Measurements from ENCODE around the gene MSI2. TPM values are rescaled to one million over a fixed set of nuclear protein-coding genes. Genes with fewer than 3 reads are reported as not detected.

Gene MSI2
- total and polyA plus RNA-seq, 2 experiments from 2014 or later, result 18.9 to 41.8 TPM

DNA sequence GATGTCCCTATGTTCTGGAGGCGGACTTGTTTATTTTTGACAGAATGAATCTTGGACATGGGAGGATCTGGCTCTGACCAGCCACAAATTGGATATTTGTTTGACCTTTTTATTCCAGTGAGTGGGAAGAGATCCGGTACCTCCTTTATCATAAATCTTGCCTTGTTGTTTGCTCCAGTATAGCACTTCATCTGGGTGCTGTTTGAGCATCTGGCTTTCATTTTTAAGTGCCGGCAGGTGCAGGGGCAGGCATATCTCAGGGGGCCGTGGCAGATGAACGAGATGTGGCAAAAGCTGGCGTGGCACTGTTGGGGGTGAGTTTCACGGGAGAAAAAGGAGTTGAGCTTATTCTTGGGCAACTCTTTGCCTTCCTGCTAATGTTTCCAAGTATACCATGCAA, 37.8 kb downstream of the MSI2 start (continued):
- TF ChIP-seq ZNF462 (CRISPR knock-in tag; IDR thresholded peaks at IDR 0.05), result no peak
- TF ChIP-seq NANOG (IDR thresholded peaks at IDR 0.05; ENCODE audit: borderline replicate concordance), result no peak
- TF ChIP-seq JUNB (IDR thresholded peaks at IDR 0.05; ENCODE audit: unreplicated experiment), result no peak

GRCh38 chr17:57294629-57295501, 38.5 kb downstream of the MSI2 start:
- Histone ChIP-seq H3K4me2 (0 out of 2 replicates have a peak overlapping the region, but pooled peaks have one; percentile 15), H3K27me3 (ENCODE audit: insufficient read depth) (no peaks in the 10 kb centered on the region), H3K4me1 (ENCODE audit: insufficient read depth) (peaks cover 22% of the 10 kb centered on the region), H4K20me1 (replicated peaks; ENCODE audit: insufficient read depth) (peaks cover 22% of the 10 kb centered on the region), H2AFZ (no peak overlapping the region), H3F3A (replicated peaks; ENCODE audit: low read depth) (no peaks in the 10 kb centered on the region), H3K36me3 (ENCODE audit: insufficient read depth) (peaks cover 7% of the 10 kb centered on the region; the same call in 1 of the 2 replicates), H3K9me2 (ENCODE audit: insufficient read depth) (no peaks in the 10 kb centered on the region), H3K79me2 (replicated peaks; ENCODE audit: insufficient read depth) (peaks cover 20% of the 10 kb centered on the region), H3K27ac (ENCODE audit: low read depth) (no peak overlapping the region; the same call in 1 of the 2 replicates), H3K4me3 (no peak overlapping the region)
- DNase-seq (ENCODE audit: low spot score), result peak; percentile 55
- Mint-ChIP-seq H3K9me3 (peaks cover 16% of the 10 kb centered on the region), H3K4me3 (no peak overlapping the region; the same call in 2 of the 3 replicates), H3K36me3 (ENCODE audit: low read depth) (peaks cover 35% of the 10 kb centered on the region), H3K4me1 (peaks cover 32% of the 10 kb centered on the region), H3K27ac (peak overlapping the region; percentile 4; the same call in 1 of the 2 replicates), H3K27me3 (ENCODE audit: insufficient read depth, low read depth, poor library complexity) (peaks cover 6% of the 10 kb centered on the region)
- ATAC-seq, result peak; percentile 55
- TF ChIP-seq STAT1 (IDR thresholded peaks at IDR 0.05; ENCODE audit: unreplicated experiment) (no peak), ZNF114 (CRISPR knock-in tag; IDR thresholded peaks at IDR 0.05) (no peak), EZH2 (IDR thresholded peaks at IDR 0.05; ENCODE audit: low read depth, unreplicated experiment) (no peak), JUNB (IDR thresholded peaks at IDR 0.05; ENCODE audit: unreplicated experiment) (no peak), EZH2phosphoT487 (IDR thresholded peaks at IDR 0.05; ENCODE audit: unreplicated experiment) (no peak), POLR2AphosphoS5 (IDR thresholded peaks at IDR 0.05; ENCODE audit: low read depth) (no peak), ZNF331 (CRISPR knock-in tag; IDR thresholded peaks at IDR 0.05; ENCODE audit: low read depth) (no peak), ETS1 (IDR thresholded peaks at IDR 0.05) (no peak), CREB1 (CRISPR knock-in tag; IDR thresholded peaks at IDR 0.05; ENCODE audit: low read depth) (no peak), CTCF (conservative IDR thresholded peaks at IDR 0.05; ENCODE audit: low read depth in 2 of 2) (no peak)

Data from GM23338 (cell line).